Measurements from ENCODE around the gene DNAAF2.

DNAAF2 gene

DNA sequence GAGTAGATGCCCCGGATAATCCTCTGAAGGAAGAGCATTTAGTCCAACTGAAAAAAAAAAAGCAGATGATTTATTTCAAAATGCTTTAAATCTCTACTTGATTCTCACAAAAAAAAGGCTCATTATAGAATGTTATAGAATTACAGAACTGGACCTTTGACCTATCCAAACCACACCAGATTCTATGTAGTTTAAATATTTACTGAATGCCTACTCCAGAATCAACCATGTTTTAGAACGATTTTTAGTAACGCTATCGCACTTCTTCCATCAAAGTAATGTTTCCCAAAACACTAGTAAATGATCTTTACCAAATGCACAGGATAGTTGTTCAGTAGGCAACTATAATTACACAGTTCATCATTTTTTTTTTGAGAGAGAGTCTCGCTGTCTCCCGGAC lies 51.4 kb downstream of the DNAAF2 start:
- DNase-seq = no peak

DNA sequence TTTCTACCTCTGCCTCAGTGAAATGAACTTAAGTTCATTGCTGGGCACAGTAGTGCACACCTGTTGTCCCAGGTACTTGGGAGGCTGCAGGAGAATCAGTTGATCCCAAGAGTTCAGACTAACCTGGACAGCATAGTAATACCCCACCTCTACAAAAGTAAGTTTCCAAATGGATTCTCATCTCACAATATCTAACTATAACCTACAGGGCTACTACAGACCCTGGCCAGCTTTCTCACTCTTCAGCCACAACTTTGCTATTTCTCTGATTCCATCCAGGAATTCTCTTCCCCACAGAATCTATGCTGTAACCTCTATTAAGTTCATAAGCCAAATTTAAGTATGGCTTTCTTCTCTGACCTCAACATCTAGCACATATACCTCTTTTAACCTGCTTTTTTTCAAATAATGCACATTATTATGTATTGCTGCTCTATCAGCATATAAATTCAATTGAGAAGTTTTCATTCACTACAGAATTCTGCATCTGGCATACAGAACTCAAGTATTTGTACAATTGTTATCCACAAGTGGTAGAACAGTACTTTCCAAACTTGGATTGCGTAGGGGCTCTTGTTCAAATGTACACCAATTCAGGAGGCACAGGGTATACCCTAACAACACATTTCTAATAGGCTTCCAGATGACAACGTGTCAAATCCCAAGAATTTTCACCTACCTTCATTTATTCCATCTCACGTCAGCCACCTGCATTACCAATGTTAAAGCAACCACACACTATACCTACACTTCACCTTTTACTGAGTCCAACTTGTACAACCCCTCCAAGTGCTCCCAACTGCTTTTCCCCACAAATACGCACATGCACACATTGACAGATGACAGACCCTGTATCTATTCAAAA lies 52.7 kb downstream of the DNAAF2 start:
- no peak for DNase-seq

DNA sequence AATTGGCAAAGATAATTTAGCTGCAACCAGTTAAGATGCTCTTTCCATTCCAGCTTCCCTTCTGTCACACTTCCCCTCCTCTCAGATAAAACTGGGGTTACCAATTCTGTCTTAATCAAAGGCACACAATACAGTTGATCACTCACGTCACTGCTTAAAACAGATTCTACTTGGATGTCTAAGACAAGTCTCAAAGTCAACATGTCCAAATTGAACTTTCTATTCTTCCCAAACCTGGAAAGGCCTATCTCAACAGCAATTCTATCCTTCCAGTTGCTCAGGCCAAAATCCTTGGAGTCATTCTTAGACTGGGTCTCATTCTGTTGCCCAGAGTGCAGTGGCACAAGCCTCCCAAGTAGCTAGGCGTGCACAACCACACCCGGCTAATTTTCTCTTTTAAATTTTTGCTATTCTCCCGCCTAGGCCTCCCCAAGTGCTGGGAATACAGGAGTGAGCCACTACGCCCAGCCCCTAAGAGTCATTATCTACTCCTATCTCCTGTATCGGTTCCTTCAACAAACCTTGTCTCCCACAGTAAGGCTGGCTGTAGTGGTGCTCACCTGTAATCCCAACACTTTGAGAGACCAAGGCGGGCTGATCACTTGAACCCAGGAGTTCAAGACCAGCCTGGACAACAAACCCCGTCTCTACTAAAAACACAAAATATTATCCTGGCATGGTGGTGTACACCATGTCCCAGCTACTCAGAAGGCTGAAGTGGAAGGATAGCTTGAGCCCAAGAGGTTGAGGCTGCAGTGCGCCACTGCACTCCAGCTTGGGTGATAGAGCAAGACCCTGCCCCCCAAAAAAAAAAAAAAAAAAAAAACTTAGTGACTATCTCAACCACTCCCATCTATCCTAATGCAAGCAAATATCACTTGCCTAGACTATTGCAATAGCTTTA lies 53.6 kb downstream of the DNAAF2 start:
- DNase-seq = no peak

DNA sequence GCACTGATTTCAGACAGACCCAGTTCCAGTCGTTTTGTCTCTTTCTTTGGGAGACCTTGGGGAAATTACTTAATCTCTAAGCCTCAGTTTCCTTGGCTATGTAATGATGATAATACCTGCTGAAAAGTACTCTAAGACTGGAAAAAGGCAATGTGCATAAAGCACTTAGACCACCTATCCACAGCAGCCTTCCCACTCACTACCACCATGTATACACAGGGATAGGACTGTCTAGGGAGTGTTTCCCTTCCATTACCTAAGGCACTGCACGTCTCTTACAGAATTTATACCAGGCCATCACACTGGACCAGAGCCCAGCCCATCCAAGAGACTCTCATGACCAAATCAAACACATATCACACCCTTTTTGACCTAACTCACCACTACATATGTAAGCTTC lies 55.2 kb downstream of the DNAAF2 start:
- no peak for DNase-seq

DNA sequence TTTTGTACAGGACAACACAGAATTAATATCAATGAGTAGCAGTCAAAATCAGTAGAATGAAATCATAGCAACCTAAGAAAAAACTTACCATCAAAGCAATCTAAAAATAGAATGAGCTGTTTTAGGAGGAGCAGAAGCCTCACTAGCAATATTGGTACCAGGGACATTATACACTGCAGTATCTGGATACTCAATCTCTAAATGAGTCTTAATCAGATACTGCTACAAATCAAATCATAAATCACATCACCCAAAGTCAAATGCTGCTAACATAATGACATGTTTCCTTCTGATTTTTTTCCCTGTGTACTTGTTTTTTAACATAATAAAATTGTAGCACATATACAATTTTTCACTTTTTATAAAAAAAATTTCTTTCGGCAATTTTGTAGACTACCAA lies 56.9 kb downstream of the DNAAF2 start:
- no peak for DNase-seq

All from NCI-H524 treated with DMSO at 0.1 percent for 48 hours (cell line).